ENCODE data around the gene MEP1A. TPM values are rescaled to one million over a fixed set of nuclear protein-coding genes. Genes with fewer than 3 reads are reported as not detected.
A peak's percentile ranks its signal among the peaks of the same experiment; 100 is the strongest.

The MEP1A gene
- total RNA-seq, 2 donors from 2014 or later = 0.34 TPM; not detected in 1

DNA sequence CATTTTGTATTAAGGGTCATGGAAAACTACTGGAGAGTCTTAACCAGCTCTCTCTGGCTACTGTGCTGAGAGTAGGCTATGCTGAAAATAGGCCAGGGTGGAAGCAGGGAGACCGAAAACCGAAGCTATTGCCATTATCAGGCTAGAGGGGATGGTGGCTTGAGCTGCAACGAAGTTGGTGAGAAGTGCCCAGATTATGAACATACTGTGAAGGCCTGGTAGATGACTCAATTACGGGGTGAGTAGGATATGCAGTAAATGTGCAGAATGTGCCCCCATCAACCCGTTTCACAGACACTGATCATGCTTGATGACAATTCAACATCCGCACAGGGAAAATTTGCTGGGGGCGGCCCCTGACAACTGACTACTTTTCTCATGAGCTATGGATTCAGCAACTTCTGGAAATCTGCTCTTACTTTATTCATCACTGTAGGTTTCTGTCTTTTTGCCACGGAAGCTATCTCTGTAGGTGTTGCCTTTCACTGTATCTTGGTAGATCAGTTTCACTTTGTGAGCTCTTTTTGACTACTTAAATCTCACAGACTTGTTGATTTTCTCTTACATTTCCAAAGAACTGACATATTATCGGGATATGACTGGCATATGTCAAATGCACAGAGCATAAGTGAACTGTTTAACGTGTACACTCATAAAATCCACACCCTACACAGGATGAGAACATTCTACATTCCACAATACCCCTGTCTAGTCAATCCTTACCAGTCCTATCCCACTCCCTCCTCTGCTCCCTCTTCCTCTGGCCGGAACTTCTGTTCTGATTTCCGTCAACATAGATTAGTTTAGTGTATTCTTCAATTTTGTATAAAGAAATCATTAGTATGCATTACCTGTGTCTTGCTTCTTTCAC, 15.5 kb upstream of the MEP1A start:
- Histone ChIP-seq H3K27ac (no peak overlapping the region), H3K4me3 (no peak overlapping the region), H3K4me1 (replicated peaks) (no peaks in the 10 kb centered on the region), H3K27me3 (replicated peaks; ENCODE audit: insufficient read depth) (no peaks in the 10 kb centered on the region), H3K36me3 (no peaks in the 10 kb centered on the region), H3K9me3 (no peaks in the 10 kb centered on the region)
- intact Hi-C loops (cut with DNase I) = no loop called here
- no peak for DNase-seq (ENCODE audit: low spot score)
- WGBS = 85% methylated on average over 12 of the region's 12 CpGs
- no peak for TF ChIP-seq POLR2AphosphoS5 (IDR thresholded peaks at IDR 0.05)
- TF ChIP-seq, protein P1, sequence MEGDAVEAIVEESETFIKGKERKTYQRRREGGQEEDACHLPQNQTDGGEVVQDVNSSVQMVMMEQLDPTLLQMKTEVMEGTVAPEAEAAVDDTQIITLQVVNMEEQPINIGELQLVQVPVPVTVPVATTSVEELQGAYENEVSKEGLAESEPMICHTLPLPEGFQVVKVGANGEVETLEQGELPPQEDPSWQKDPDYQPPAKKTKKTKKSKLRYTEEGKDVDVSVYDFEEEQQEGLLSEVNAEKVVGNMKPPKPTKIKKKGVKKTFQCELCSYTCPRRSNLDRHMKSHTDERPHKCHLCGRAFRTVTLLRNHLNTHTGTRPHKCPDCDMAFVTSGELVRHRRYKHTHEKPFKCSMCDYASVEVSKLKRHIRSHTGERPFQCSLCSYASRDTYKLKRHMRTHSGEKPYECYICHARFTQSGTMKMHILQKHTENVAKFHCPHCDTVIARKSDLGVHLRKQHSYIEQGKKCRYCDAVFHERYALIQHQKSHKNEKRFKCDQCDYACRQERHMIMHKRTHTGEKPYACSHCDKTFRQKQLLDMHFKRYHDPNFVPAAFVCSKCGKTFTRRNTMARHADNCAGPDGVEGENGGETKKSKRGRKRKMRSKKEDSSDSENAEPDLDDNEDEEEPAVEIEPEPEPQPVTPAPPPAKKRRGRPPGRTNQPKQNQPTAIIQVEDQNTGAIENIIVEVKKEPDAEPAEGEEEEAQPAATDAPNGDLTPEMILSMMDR (IDR thresholded peaks at IDR 0.05) = no peak
- no peak for TF ChIP-seq POLR2A (IDR thresholded peaks at IDR 0.05)

DNA sequence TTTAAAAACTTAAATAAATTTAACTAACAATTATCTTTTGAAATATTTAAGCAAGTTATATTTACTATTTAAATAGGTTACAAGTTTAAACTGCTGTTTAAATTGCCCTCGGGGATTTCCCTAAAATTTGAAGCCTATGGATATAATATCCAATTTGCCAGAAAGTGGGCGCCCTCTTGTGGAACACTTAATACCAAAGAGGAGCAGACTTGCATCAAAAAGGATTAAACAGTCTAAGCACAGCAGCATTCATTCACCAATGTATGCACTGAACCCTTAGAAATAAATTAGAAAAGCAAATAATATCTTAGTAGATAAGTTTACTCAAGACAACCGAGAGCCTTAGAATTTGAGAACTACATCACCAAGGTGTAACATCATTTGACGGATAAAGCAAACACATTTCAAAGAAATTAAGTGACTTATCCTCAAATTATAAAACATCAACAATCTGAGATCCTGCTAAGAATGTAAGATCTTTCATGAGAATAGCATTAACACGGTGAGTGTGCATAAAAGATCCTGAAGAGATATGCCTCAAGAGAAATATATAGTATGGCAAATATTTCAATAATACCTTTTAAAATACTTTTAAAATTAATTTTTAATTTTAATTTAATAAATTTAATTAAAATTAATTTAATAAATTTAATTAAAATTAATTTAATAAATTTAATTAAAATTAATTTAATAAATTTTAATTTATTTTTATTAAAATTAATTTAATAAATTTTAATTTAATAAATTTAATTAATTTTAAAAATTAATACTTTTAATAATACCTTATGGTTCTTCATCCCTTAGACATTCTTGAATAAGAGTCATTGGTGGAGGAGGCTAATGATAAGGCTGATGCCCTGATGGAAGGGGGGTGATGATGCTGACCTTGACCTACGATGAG, 11.5 kb upstream of the MEP1A start:
- TF ChIP-seq, protein P1 (IDR thresholded peaks at IDR 0.05) = peak; percentile 23 to 73 (median 66)
- TF ChIP-seq POLR2A (IDR thresholded peaks at IDR 0.05) (no peak), POLR2AphosphoS5 (IDR thresholded peaks at IDR 0.05) (peak; percentile 17)
- WGBS = 33% methylated on average over 6 of the region's 6 CpGs
- Histone ChIP-seq H3K27ac (no peak overlapping the region), H3K9me3 (no peaks in the 10 kb centered on the region), H3K4me3 (no peak overlapping the region), H3K4me1 (replicated peaks) (no peaks in the 10 kb centered on the region), H3K36me3 (no peaks in the 10 kb centered on the region), H3K27me3 (replicated peaks; ENCODE audit: insufficient read depth) (no peaks in the 10 kb centered on the region)
- intact Hi-C loops (cut with DNase I) = no loop called here
- peak; percentile 75 for DNase-seq (ENCODE audit: low spot score)

- Histone ChIP-seq H3K27ac (no peak overlapping the region), H3K4me3 (no peak overlapping the region), H3K4me1 (replicated peaks) (no peaks in the 10 kb centered on the region), H3K9me3 (no peaks in the 10 kb centered on the region), H3K36me3 (no peaks in the 10 kb centered on the region), H3K27me3 (replicated peaks; ENCODE audit: insufficient read depth) (no peaks in the 10 kb centered on the region)
- WGBS = 91% methylated on average over 1 of the region's 1 CpG
- TF ChIP-seq POLR2A (IDR thresholded peaks at IDR 0.05) (no peak), POLR2AphosphoS5 (IDR thresholded peaks at IDR 0.05) (no peak)
- TF ChIP-seq, protein P1 (IDR thresholded peaks at IDR 0.05) = no peak
- no peak for DNase-seq (ENCODE audit: low spot score)
- intact Hi-C loops (cut with DNase I) = no loop called here
Observed at GRCh38 chr6:46784535-46784934, 8.7 kb upstream of the MEP1A start.

DNA sequence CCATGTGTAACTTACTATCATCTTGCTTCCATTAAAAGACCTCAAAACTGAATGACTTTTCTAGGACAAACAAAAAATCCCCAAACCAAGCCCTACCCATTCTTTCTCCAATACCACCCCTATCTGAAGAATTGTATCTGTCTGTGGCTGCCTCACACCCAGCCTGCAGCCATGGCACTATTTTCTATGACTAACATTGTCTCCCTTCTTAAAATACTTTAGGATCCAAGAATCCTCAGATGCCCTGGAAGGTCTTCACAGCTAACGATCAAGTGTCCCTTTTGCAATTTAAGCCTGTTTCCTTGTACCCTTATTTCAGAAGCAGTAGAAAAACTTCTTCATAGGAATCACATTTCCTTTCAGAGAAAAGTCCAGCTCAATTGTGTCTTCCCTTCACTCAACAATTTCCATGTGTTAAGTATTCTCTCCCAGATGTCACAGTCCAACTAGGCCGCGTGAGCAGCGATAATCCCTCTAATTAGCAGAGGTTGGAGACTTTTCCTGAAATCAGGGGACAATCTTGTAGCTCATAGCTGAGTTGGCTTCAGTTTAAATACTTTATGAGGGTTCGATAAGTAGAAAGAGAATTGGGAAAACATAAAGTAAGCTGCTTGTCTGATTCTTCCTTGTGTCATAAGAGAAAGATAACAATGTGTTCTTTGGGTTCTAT, 5.2 kb upstream of the MEP1A start:
- H3K4me3 ChIP-seq = no peak overlapping the region
- no peaks in the 10 kb centered on the region for H3K9me3 ChIP-seq
- H3K4me1 ChIP-seq (replicated peaks) = no peaks in the 10 kb centered on the region
- H3K36me3 ChIP-seq = no peaks in the 10 kb centered on the region
- intact Hi-C loops (cut with DNase I) = no loop called here
- TF ChIP-seq POLR2A (IDR thresholded peaks at IDR 0.05) (no peak), POLR2AphosphoS5 (IDR thresholded peaks at IDR 0.05) (no peak)
- TF ChIP-seq, protein P1 (IDR thresholded peaks at IDR 0.05) = no peak
- WGBS = 88% methylated on average over 5 of the region's 5 CpGs
- H3K27ac ChIP-seq = no peak overlapping the region
- H3K27me3 ChIP-seq (replicated peaks; ENCODE audit: insufficient read depth) = no peaks in the 10 kb centered on the region
- DNase-seq (ENCODE audit: low spot score) = no peak

All from prostate gland (tissue), 2 donors.